MCF 10A (cell line): ENCODE results near the gene BTBD2. TPM values are rescaled to one million over a fixed set of nuclear protein-coding genes. Genes with fewer than 3 reads are reported as not detected.

Experiments used
- BruUV-seq: library from RNA; stranded (reverse); fragments of 400-500 nt; replicated peaks from 2 replicates; lab custom pipeline; 2021; lab: Mats Ljungman, UMichigan
- CTCF ChIA-PET: fragments of 300-600 bp; sonication (Branson Sonifier 250); formaldehyde crosslinking; extraction: SDS; loops from one replicate; lab custom pipeline; 2021; ENCODE audit warnings: antibody characterized with exemption, inconsistent platforms; lab: Yijun Ruan, JAX
- POLR2A ChIA-PET: fragments of 300-600, 350-650 bp; sonication (Branson Sonifier 250); formaldehyde crosslinking; extraction: SDS; loops from one replicate; lab custom pipeline; 2020; ENCODE audit warnings: antibody characterized with exemption, inconsistent platforms; lab: Yijun Ruan, JAX
- DNase-seq: peaks from one replicate; pipeline ENCODE4 v3.0.0-alpha.2; 2018; ENCODE audit not compliant: unreplicated experiment
- H3K27ac Mint-ChIP-seq: one replicate; pipeline ENCODE4 v1.8.0; 2022; ENCODE audit warnings: mild to moderate bottlenecking, low read depth, mixed read lengths; ENCODE audit not compliant: unreplicated experiment
- H3K27me3 Mint-ChIP-seq: one replicate; pipeline ENCODE4 v1.8.0; 2022; ENCODE audit warnings: mixed read lengths; ENCODE audit not compliant: insufficient read depth, unreplicated experiment
- H3K36me3 Mint-ChIP-seq: one replicate; pipeline ENCODE4 v1.8.0; 2022; ENCODE audit warnings: mild to moderate bottlenecking, moderate library complexity, mixed read lengths; ENCODE audit not compliant: insufficient read depth, unreplicated experiment
- H3K4me1 Mint-ChIP-seq: one replicate; pipeline ENCODE4 v1.8.0; 2022; ENCODE audit warnings: mixed read lengths; ENCODE audit not compliant: insufficient read depth, unreplicated experiment
- H3K4me3 Mint-ChIP-seq: one replicate; pipeline ENCODE4 v1.8.0; 2022; ENCODE audit warnings: mild to moderate bottlenecking, moderate library complexity, mixed read lengths; ENCODE audit not compliant: unreplicated experiment
- H3K9me3 Mint-ChIP-seq: one replicate; pipeline ENCODE4 v1.8.0; 2022; ENCODE audit warnings: mixed read lengths; ENCODE audit not compliant: unreplicated experiment
- CTCF ChIP-seq: fragments of 200-600 bp; IDR thresholded peaks from one replicate; pipeline ENCODE4 v1.8.0; 2022; ENCODE audit warnings: antibody characterized with exemption, mild to moderate bottlenecking; ENCODE audit not compliant: unreplicated experiment
- intact Hi-C: fragments of 100-400 bp; cut with micrococcal nuclease; formaldehyde crosslinking; loops from 2 replicates; pipeline ENCODE4 v1.14.1; 2022
- total RNA-seq: library from RNA; stranded (reverse); gene quantifications from 2 replicates; pipeline ENCODE4 v1.2.3, GENCODE V29; 2022

The BTBD2 gene
- total RNA-seq, 1 experiment from 2014 or later: 53.1 TPM

- CTCF ChIA-PET: interaction anchor here (1.1 kb wide), 2 partner anchors 12 to 38 kb away, joined by 3 to 9 read pairs; no protein-coding TSS in a partner anchor
- no peak for DNase-seq
- Mint-ChIP-seq H3K27me3 (no peaks in the 10 kb centered on the region), H3K4me3 (no peak overlapping the region), H3K4me1 (peaks cover 20% of the 10 kb centered on the region), H3K27ac (peak overlapping the region; percentile 91), H3K9me3 (no peaks in the 10 kb centered on the region), H3K36me3 (no peaks in the 10 kb centered on the region)
- intact Hi-C loops: no loop called here
- no TSS peak for BruUV-seq
- POLR2A ChIA-PET: interaction anchor here (0.9 to 1.5 kb wide), 2 partner anchors 8 to 26 kb away, joined by 3 to 5 read pairs; no protein-coding TSS in a partner anchor
- TF ChIP-seq CTCF: no peak
Observed at GRCh38 chr19:2057484-2058469, 42.3 kb upstream of the BTBD2 start.

DNA sequence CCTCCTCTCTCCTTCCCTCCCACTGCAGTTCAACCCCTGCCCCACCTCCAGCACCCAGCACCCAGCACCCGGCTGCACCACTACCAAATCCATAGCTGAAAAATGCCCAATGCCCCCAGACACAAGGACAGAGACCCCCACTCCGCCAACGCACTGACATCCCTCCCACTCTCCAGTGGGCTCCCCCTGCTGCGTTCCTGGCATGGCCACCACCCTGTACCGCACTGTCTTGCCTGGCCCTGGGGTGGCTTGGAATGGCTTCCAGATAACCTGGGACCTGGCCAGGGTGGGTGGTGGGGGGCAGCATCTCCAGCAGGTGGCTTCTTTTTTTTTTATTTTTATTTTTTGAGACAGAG, 41.3 kb upstream of the BTBD2 start:
- Mint-ChIP-seq H3K4me1 (peaks cover 15% of the 10 kb centered on the region), H3K27me3 (no peaks in the 10 kb centered on the region), H3K27ac (peak overlapping the region; percentile 91), H3K9me3 (no peaks in the 10 kb centered on the region), H3K36me3 (peaks cover under 1% of the 10 kb centered on the region), H3K4me3 (peak overlapping the region; percentile 62)
- no peak for DNase-seq
- intact Hi-C loops: no loop called here
- ChIA-PET CTCF (interaction anchor here (0.6 kb wide), 1 partner anchor 8 kb away, joined by 3 read pairs; no protein-coding TSS in a partner anchor), POLR2A (interaction anchor here (1.0 to 1.1 kb wide), 2 partner anchors 24 to 39 kb away, joined by 3 to 4 read pairs; partner anchors contain the start of gene MOB3A)
- TF ChIP-seq CTCF: no peak
- no TSS peak for BruUV-seq

- ChIA-PET POLR2A (interaction anchor here (1.0 to 1.1 kb wide), 2 partner anchors 23 to 40 kb away, joined by 3 to 4 read pairs; partner anchors contain the start of gene MOB3A), CTCF (interaction anchor here (0.6 kb wide), 1 partner anchor 8 kb away, joined by 3 read pairs; no protein-coding TSS in a partner anchor)
- H3K36me3 Mint-ChIP-seq: peaks cover 6% of the 10 kb centered on the region
- DNase-seq: peak; percentile 84
- peaks cover 19% of the 10 kb centered on the region for H3K4me1 Mint-ChIP-seq
- H3K27me3 Mint-ChIP-seq: no peaks in the 10 kb centered on the region
- TF ChIP-seq CTCF: no peak
- intact Hi-C loops: no loop called here
- no TSS peak for BruUV-seq
- H3K4me3 Mint-ChIP-seq: peak overlapping the region; percentile 62
- H3K9me3 Mint-ChIP-seq: no peaks in the 10 kb centered on the region
- H3K27ac Mint-ChIP-seq: peak overlapping the region; percentile 91
Observed at GRCh38 chr19:2055931-2056836, 40.7 kb upstream of the BTBD2 start.
